NK-92 (cell line): ENCODE measurements around the gene RIT2.

Experiments used
- DNase-seq: peaks from one replicate; lab custom pipeline; 2025; ENCODE audit not compliant: unreplicated experiment; lab: John Stamatoyannopoulos, UW

The RIT2 gene

DNA sequence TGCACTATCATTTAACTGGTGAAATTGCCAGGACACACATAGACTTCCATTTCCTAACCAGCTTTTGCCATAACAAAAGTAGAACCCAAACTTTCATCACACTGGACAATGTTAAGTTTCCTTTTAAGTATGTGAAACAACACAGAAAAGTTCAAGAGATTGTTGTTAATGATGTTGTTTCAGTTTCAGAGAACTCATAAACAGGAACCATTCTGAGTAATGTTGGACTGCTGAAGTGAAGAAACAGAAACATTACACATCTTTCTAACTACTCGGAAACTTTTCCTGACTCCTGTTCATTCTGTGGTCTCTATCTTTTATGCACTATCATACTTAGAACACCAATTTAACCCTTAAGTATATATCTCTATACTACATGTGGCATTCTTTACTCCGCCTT is 179.2 kb downstream of the RIT2 start:
- DNase-seq, result no peak

DNA sequence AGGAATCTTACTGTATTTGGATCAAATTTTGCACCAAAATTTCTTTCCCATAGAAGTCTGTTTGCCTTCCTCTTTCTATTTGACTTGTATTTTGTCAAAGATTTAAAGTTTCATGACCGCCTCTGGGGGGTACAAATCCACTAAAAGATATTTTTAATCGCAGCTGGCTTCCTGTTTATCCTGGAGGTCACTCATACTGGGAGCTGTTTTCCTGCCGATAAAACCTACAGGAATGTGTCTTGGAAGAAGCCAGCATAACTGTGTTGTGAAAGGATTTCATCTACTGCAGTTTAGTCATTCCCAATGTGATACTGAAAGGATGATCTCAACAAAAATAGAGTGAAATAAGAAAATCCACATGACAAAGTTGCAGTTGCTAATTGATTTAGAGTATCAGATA is 184.0 kb downstream of the RIT2 start:
- DNase-seq, result no peak

DNA sequence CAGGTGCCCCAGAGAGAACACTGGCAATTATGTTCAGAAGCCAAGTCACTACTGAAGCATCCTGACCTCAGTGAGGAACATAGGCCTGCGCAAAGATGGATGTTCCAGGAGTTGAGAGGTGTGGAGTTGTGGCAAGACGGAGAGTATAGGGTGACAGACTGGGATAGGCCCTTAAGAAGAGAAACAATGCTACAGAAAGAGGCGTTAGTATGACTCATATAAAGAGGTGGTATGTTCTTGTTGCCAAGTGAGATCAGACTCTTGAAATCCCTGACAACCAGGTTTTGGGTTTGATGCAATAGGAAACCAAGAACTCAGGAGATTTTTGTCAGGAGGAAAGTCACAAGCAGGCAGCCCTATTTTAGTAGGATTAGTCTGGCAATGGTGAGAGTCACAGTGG is 185.6 kb downstream of the RIT2 start:
- DNase-seq, result no peak

- DNase-seq, result no peak
Observed at GRCh38 chr18:42929181-42929580, 186.3 kb downstream of the RIT2 start.

- DNase-seq, result no peak
Observed at GRCh38 chr18:42925036-42925435, 190.4 kb downstream of the RIT2 start.

DNA sequence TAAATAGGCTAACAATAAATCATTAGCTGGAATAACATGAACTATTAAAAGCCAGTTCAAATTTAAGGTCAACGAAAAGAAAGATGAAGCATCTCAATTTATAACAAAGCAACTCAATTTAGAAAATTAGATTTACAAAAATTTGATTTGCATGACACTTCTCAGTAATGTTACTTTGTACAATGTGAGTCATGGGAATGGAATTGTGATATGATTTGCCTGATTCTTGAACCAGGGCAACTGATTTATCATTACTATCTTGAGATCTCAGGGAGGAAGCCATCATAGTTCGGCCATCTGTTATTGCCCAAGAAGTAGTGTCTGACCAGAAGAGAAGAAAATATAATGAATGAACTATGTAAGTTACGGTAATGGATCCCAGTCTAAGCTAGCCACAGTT is 193.1 kb downstream of the RIT2 start:
- DNase-seq, result no peak

DNA sequence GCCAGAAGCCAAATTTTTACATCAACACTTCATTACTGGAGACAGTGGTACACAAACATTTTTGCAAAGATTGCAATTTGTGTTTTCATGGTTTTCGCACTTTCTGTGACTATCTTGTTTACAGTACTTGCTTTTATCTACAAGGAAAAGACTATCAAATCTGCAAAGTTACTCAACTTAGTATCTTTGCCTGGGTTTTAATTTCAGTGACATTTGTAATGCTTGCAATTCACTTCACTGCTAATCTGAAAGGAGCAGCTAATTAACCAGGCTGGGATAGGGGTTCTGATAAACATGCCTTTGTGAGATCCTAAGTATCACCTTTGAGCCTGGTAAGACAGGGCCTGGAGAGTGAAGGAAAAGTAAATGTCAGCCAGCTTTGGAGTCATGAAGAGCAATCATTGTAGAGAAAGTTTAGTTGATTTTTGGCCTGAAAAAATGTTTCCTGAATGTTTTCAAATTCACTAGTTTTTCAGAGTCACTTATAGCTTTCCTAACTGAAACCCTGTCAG is 194.2 kb downstream of the RIT2 start:
- DNase-seq, result no peak

GRCh38 chr18:42920621-42921020 is 194.9 kb downstream of the RIT2 start:
- no peak for DNase-seq

DNA sequence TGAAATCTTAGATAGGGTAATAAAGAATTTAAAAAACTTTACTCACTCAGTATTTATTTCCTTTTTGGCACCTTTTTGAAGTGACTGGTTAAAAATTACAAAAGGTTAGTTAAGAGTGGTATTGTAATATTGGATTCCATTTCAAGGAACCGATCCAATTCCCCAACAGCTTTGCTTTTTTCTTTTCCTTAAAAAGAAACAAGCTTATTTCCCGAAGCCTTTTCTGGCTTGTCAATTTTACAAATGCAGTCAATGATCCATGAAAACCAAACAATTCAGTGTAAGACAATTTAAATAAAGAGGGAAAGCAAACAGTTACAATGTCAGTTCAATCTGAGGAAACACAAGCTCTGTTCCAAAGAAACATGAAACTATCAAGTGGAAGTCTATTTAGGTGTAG is 200.2 kb downstream of the RIT2 start:
- DNase-seq, result no peak

- DNase-seq, result no peak
Observed at GRCh38 chr18:42914476-42914875, 201.0 kb downstream of the RIT2 start.

- DNase-seq, result no peak
Observed at GRCh38 chr18:42909095-42909494, 206.4 kb downstream of the RIT2 start.

DNA sequence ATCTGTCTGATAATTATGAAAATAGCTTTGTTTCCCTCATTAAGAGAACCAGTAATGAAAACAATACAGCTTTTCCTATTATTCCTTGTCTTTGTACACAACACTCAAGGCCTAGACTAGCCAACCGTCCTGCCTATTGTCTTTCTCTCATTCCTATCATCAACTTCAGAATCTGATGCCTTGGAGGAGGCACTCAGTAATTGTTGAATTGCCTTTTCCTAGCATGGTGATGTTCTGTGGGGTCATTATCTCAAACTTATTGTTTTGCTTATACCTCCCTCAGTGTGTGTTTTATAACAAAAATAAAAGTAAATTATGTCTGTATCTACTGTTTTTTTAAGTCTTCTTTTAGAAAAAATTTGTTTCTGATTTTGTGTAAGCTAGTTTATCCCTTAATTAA is 208.7 kb downstream of the RIT2 start:
- DNase-seq, result no peak

DNA sequence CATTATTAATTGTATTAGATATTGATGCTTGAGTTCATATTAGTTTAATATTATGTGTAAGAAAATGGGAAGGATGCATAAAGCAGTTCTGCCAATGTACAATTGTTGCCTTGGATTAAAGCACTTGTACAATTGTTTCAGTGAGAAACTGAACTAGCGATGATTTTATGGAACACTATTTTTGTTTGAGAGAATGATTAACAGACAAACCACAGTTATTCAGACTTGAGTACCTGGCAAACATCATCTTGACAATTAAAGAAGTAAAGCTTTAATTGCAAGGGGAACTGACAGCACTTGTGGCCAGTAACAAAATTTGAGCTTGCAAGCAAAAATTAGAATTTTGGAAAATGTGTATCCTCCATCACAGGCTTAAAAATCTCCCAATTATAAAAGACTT is 214.3 kb downstream of the RIT2 start:
- DNase-seq, result no peak

- DNase-seq, result no peak
Observed at GRCh38 chr18:42893977-42894376, 221.5 kb downstream of the RIT2 start.

GRCh38 chr18:42892181-42892580 is 223.3 kb downstream of the RIT2 start:
- DNase-seq, result no peak

GRCh38 chr18:42891705-42892104 is 223.8 kb downstream of the RIT2 start:
- DNase-seq, result no peak

GRCh38 chr18:42883169-42883568 is 232.3 kb downstream of the RIT2 start:
- no peak for DNase-seq

GRCh38 chr18:42882122-42882521 is 233.4 kb downstream of the RIT2 start:
- no peak for DNase-seq

- no peak for DNase-seq
Observed at GRCh38 chr18:42872838-42873237, 242.6 kb downstream of the RIT2 start.

GRCh38 chr18:42864876-42865275 is 250.6 kb downstream of the RIT2 start:
- no peak for DNase-seq

DNA sequence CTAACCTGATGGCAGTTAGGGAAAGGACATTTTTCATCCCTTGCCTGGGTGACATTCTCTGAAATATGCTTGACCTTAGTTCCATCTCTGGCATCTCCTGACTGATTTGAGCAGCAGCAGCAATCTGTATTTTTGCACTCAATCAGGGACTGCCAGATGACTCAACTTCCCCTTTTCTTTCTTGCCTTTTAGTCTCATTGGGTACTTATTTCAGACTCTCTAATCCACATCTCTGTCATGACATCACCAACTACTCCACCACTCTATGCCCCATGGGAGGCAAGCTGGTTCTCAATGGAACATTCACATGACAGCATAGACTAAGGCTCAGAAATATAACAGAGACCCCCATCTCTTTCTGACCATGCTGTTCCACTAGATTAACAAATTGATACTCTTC is 254.2 kb downstream of the RIT2 start:
- no peak for DNase-seq

DNA sequence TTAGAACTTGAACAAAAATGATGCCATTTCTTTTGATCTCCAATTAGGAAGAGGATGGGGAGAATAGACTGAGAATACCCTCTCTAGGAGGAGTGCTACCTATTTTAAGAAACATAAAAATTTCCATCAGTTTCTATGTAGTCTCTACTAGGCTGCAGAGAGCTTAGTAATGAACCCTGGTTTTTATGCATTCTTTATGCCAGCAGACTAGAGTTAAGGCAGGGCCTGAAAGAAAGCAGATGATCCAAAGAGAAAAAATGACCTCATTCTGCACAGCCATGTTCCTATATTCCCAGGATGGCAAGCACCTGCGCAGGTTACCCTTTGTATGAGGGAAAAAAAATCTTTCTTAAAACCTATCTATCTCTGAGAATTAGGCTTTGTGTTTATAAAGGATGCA is 254.9 kb downstream of the RIT2 start:
- DNase-seq, result no peak

DNA sequence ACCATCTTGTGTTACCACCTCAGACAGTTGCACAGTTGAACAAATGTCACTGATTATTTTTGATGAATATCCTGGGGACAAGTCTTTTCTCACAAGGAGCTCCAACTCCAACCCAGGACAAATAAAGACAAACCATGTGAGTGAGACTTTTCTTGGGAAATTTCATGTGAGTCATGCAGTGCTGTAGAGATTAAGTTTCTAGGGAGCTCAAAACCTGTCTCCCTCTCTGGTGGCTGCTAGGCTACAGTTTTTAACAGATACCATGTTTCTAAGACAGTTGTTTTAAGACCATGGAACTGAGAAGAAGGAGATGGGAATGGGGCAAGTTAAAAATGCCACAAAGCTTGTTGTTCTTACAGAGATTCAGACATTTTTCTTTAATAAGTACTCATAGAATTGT is 255.5 kb downstream of the RIT2 start:
- no peak for DNase-seq

GRCh38 chr18:42854558-42854957 is 260.9 kb downstream of the RIT2 start:
- DNase-seq, result no peak
